NT2/D1 (cell line): ENCODE results near the gene MGA.

Source experiments
- SUZ12 ChIP-seq: IDR thresholded peaks from 2 replicates; pipeline ENCODE4 v1.6.1; 2011; ENCODE audit not compliant: insufficient read length, insufficient read depth; ENCODE audit errors: extremely low read depth
- YY1 ChIP-seq: IDR thresholded peaks from 2 replicates; pipeline ENCODE4 v1.6.1; 2011; ENCODE audit not compliant: insufficient read length, insufficient read depth
- ZNF274 ChIP-seq: IDR thresholded peaks from 2 replicates; pipeline ENCODE4 v1.6.1; 2011; ENCODE audit warnings: mild to moderate bottlenecking, low read depth, low read length

DNA sequence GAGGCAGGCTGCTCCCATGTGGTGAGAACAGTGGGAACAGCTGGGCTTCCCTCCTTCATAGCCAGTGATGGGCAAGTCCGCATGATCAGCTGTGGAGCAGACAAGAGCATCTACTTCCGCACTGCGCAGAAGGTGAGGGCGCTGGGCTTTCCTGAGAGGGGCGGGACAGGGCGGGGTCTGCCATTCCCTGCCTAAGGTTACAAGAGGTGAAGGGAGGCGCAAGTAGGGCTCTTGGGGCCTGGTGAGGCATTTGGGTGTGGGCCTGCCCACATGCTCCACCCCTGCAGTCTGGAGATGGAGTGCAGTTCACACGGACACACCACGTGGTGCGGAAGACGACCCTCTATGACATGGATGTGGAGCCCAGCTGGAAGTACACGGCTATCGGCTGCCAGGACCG is 157.1 kb downstream of the MGA start:
- no peak for TF ChIP-seq SUZ12
- no peak for TF ChIP-seq ZNF274
- TF ChIP-seq YY1: no peak
